Pancreas (tissue), 10 donors: ENCODE results near the gene KIR3DL2. TPM values are rescaled to one million over a fixed set of nuclear protein-coding genes. Genes with fewer than 3 reads are reported as not detected.
"Not testable (repeated sequence)": the region's sequence is repeated elsewhere in the genome, so short reads cannot be mapped to it uniquely, and the experiment has no call there.

Experiments
- ATAC-seq, 4 donors: fragments of 200-7000 bp; cut with Tn5 transposase; one replicate each; pipeline versions ENCODE4 v1.8.0 to v1.9.1; 2020; ENCODE audit warnings: mild to moderate bottlenecking in 4 of 4, moderate library complexity in 4 of 4
- DNase-seq, 6 donors: peaks; one replicate each; pipeline ENCODE4 v3.0.0-alpha.2; 2020
- FAIRE-seq: peaks from 2 replicates; lab custom pipeline; 2012; peaks lifted over from hg19 to GRCh38; lab: Jason Lieb, UNC
- H3K27ac ChIP-seq, 4 donors: fragments of 200-600 bp; sonication (generic); 1 replicate in 3 of 4; 2 replicates in 1 of 4; pipeline versions ENCODE4 v1.5.0 to v1.8.0; 2020
- H3K27me3 ChIP-seq, 4 donors: fragments of 200-600 bp; one replicate each; pipeline ENCODE4 v1.8.0; 2021
- H3K36me3 ChIP-seq, 3 donors: fragments of 200-600 bp; sonication (generic) in 1 of 3; one replicate each; pipeline versions ENCODE4 v1.5.0 to v1.8.0; 2020 to 2021
- H3K4me1 ChIP-seq, 3 donors: fragments of 200-600 bp; one replicate each; pipeline ENCODE4 v1.8.0; 2021
- H3K4me3 ChIP-seq, 4 donors: fragments of 200-600 bp; sonication (generic) in 2 of 4; one replicate each; pipeline versions ENCODE4 v1.5.0 to v1.8.0; 2020 to 2021
- H3K9me3 ChIP-seq, 4 donors: fragments of 200-600 bp; one replicate each; pipeline ENCODE4 v1.8.0; 2021
- CTCF ChIP-seq, 4 donors: fragments of 200-600 bp; sonication (generic) in 3 of 4; IDR thresholded peaks; one replicate each; pipeline versions ENCODE4 v1.5.0 to v1.8.0; 2021; ENCODE audit warnings: antibody characterized with exemption in 4 of 4
- WGBS, 2 donors: extraction: QIAGEN DNeasy Blood & Tissue Kit; methylation state at CpG; one replicate each; pipeline ENCODE4 v1.1.7; 2013; 5-methylcytosine and 5-hydroxymethylcytosine counted together
- intact Hi-C, 3 donors: fragments of 100-400 bp; cut with DNase I; formaldehyde crosslinking; loops; one replicate each; pipeline versions ENCODE4 v1.11.1 to v1.14.2; 2022
- polyA plus RNA-seq, 2 donors: library from polyadenylated mRNA; stranded (reverse); fragments of 200-250 nt; gene quantifications; one replicate each; pipeline ENCODE4 v1.2.3, GENCODE V29; 2013
- total RNA-seq, 6 donors: library from RNA; stranded (reverse); fragmentation: NEBNext Ultra II Directional in 4 of 6; extraction: Animal tissue kit (Norgen Biotek cat#: 25700) in 4 of 6; gene quantifications; one replicate each; pipeline versions ENCODE4 v1.2.1 to v1.2.4, GENCODE V29; 2021 to 2023
- donor health status: healthy with polysubstance abuse.
- donor health status: DM: no; HTN: no; CAD: no; lungs with moderate emphysema.
- donor health status: DM: no; HTN: no; CAD: no.
- donor health status: control.
- donor health status: control.
- donor health status: Bipolar disorder and iron deficiency.
- donor health status: DM: yes; HTN: yes; CAD: no.
- donor health status: DM: no; HTN: no; CAD: no.
- donor health status: DM: no; HTN: no; CAD: no.
- donor health status: DM: yes; HTN: yes; CAD: no.

Gene KIR3DL2
- total and polyA plus RNA-seq, 8 donors: not detected

- Histone ChIP-seq H3K4me1 (no peaks in the 10 kb centered on the region), H3K9me3 (no peaks in the 10 kb centered on the region), H3K36me3 (no peaks in the 10 kb centered on the region), H3K27ac (no peak overlapping the region), H3K27me3 (no peaks in the 10 kb centered on the region), H3K4me3 (no peak overlapping the region)
- no peak for ATAC-seq
- no peak for TF ChIP-seq CTCF (IDR thresholded peaks at IDR 0.05)
- FAIRE-seq: no peak
- DNase-seq: no peak
- intact Hi-C loops: no loop called here
- 22 to 30% methylated on average over 5 of the region's 5 CpGs for WGBS, 2 donors
Measured at GRCh38 chr19:54905421-54905802, 55.2 kb downstream of the KIR3DL2 start.

- 27 to 35% methylated on average over 22 of the region's 22 CpGs for WGBS, 2 donors
Measured at GRCh38 chr19:54905803-54906511, 55.7 kb downstream of the KIR3DL2 start, which contains the start of gene NCR1. TSS of gene NCR1 (plus strand) at chr19:54906148. CDS start at chr19:54906188, 40 bp downstream.

GRCh38 chr19:54906819-54907218 is 56.6 kb downstream of the KIR3DL2 start:
- Histone ChIP-seq H3K27ac (no peak overlapping the region), H3K4me3 (no peak overlapping the region), H3K4me1 (no peaks in the 10 kb centered on the region), H3K36me3 (no peaks in the 10 kb centered on the region), H3K27me3 (no peaks in the 10 kb centered on the region), H3K9me3 (no peaks in the 10 kb centered on the region)
- no peak for TF ChIP-seq CTCF (IDR thresholded peaks at IDR 0.05)
- FAIRE-seq: no peak
- no peak for DNase-seq
- 58 to 71% methylated on average over 7 of the region's 7 CpGs for WGBS, 2 donors
- intact Hi-C loops: no loop called here
- no peak for ATAC-seq

More at GRCh38 chr19:54905803-54906511, 55.7 kb downstream of the KIR3DL2 start, which contains the start of gene NCR1:
- Histone ChIP-seq H3K27ac (no peak within 1 kb of the TSS), H3K4me1 (no peaks in the 10 kb centered on the region), H3K36me3 (no peaks in the 10 kb centered on the region), H3K27me3 (no peaks in the 10 kb centered on the region), H3K4me3 (no peak within 1 kb of the TSS), H3K9me3 (no peaks in the 10 kb centered on the region)
- TF ChIP-seq CTCF (IDR thresholded peaks at IDR 0.05): no peak
- no peak for ATAC-seq
- DNase-seq: no peak
- intact Hi-C loops: no loop called here
- no peak for FAIRE-seq

GRCh38 chr19:54907899-54908298 is 57.7 kb downstream of the KIR3DL2 start:
- H3K9me3 ChIP-seq, DNase-seq, H3K27me3 ChIP-seq, intact Hi-C loops, FAIRE-seq, H3K27ac ChIP-seq, H3K4me1 ChIP-seq, H3K4me3 ChIP-seq, ATAC-seq, H3K36me3 ChIP-seq: not testable (repeated sequence)
- 30 to 44% methylated on average over 3 of the region's 5 CpGs for WGBS, 2 donors

Other genes with a start within 250 kb of the KIR3DL2 start
- 1 to 10 TPM in 3 of 6 donors, under 1 TPM in 3; 0.51 to 8.8 (median 1.3) TPM for gene LILRB1, start 220.0 kb upstream of the KIR3DL2 start, total RNA-seq
- gene LILRB1, start 220.0 kb upstream of the KIR3DL2 start, polyA plus RNA-seq: under 1 TPM; 0.56 to 0.57 TPM
- 10 to 100 TPM in 1 of 6 donors, 1 to 10 TPM in 2, under 1 TPM in 3; 0.28 to 11.1 (median 1.1) TPM for gene LILRB4, start 187.5 kb upstream of the KIR3DL2 start, total RNA-seq
- gene LILRB4, start 187.5 kb upstream of the KIR3DL2 start, polyA plus RNA-seq: 1 to 10 TPM in 1 of 2 donors, under 1 TPM in 1; 0.80 to 1.2 TPM
- gene KIR3DL3, start 126.0 kb upstream of the KIR3DL2 start, total RNA-seq: not detected
- not detected for gene KIR3DL3, start 126.0 kb upstream of the KIR3DL2 start, polyA plus RNA-seq
- not detected for gene KIR2DL3, start 111.9 kb upstream of the KIR3DL2 start, total RNA-seq
- not detected for gene KIR2DL3, start 111.9 kb upstream of the KIR3DL2 start, polyA plus RNA-seq
- not detected for gene KIR2DL1, start 80.7 kb upstream of the KIR3DL2 start, total RNA-seq
- gene KIR2DL1, start 80.7 kb upstream of the KIR3DL2 start, polyA plus RNA-seq: not detected
- gene KIR2DL4, start 46.8 kb upstream of the KIR3DL2 start, total RNA-seq: under 1 TPM in 1 of 6 donors, not detected in 5; 0.12 TPM
- not detected for gene KIR2DL4, start 46.8 kb upstream of the KIR3DL2 start, polyA plus RNA-seq
- gene KIR3DL1, start 34.0 kb upstream of the KIR3DL2 start, total RNA-seq: not detected
- not detected for gene KIR3DL1, start 34.0 kb upstream of the KIR3DL2 start, polyA plus RNA-seq
- not detected for gene KIR2DS4, start 17.8 kb upstream of the KIR3DL2 start, total RNA-seq
- not detected for gene KIR2DS4, start 17.8 kb upstream of the KIR3DL2 start, polyA plus RNA-seq
- under 1 TPM in 2 of 6 donors, not detected in 4; 0.29 to 0.64 TPM for gene FCAR, start 23.8 kb downstream of the KIR3DL2 start, total RNA-seq
- gene FCAR, start 23.8 kb downstream of the KIR3DL2 start, polyA plus RNA-seq: under 1 TPM in 1 of 2 donors, not detected in 1; 0.07 TPM
- gene NCR1, start 55.7 kb downstream of the KIR3DL2 start, total RNA-seq: under 1 TPM in 1 of 6 donors, not detected in 5; 0.31 TPM
- gene NCR1, start 55.7 kb downstream of the KIR3DL2 start, polyA plus RNA-seq: not detected
- under 1 TPM in 1 of 6 donors, not detected in 5; 0.06 TPM for gene NLRP7, start 97.1 kb downstream of the KIR3DL2 start, total RNA-seq
- not detected for gene NLRP7, start 97.1 kb downstream of the KIR3DL2 start, polyA plus RNA-seq
- gene NLRP2, start 115.9 kb downstream of the KIR3DL2 start, total RNA-seq: 1 to 10 TPM; 1.6 to 7.3 (median 4.4) TPM
- 10 to 100 TPM in 1 of 2 donors, under 1 TPM in 1; 0.34 to 17.5 TPM for gene NLRP2, start 115.9 kb downstream of the KIR3DL2 start, polyA plus RNA-seq
- gene GP6, start 187.8 kb downstream of the KIR3DL2 start, total RNA-seq: under 1 TPM in 5 of 6 donors, not detected in 1; 0.09 to 0.25 (median 0.24) TPM
- gene GP6, start 187.8 kb downstream of the KIR3DL2 start, polyA plus RNA-seq: under 1 TPM in 1 of 2 donors, not detected in 1; 0.31 TPM
- 10 to 100 TPM; 10.9 to 27.1 (median 14.2) TPM for gene RDH13, start 212.7 kb downstream of the KIR3DL2 start, total RNA-seq
- gene RDH13, start 212.7 kb downstream of the KIR3DL2 start, polyA plus RNA-seq: 10 to 100 TPM; 22.0 to 26.6 TPM
- 10 to 100 TPM; 10.2 to 32.0 (median 16.0) TPM for gene EPS8L1, start 225.4 kb downstream of the KIR3DL2 start, total RNA-seq
- 100 to 1,000 TPM; 152 to 279 TPM for gene EPS8L1, start 225.4 kb downstream of the KIR3DL2 start, polyA plus RNA-seq